Duodenal mucosa (tissue), 2 donors: Measurements from ENCODE around the gene MFSD1.

Experiments used
- H3K27ac ChIP-seq: one replicate; pipeline ENCODE4 v1.7.0; 2013; ENCODE audit warnings: low read depth, low read length
- H3K27me3 ChIP-seq, 2 donors: one replicate each; pipeline ENCODE4 v1.7.0; 2013; ENCODE audit warnings: low read length in 2 of 2, control low read depth in 1 of 2; ENCODE audit not compliant: insufficient read depth in 2 of 2, control insufficient read depth in 1 of 2
- H3K36me3 ChIP-seq, 2 donors: one replicate each; pipeline ENCODE4 v1.7.0; 2013; ENCODE audit warnings: low read length in 2 of 2, control low read depth in 1 of 2; ENCODE audit not compliant: insufficient read depth in 2 of 2, control insufficient read depth in 1 of 2
- H3K4me1 ChIP-seq, 2 donors: one replicate each; pipeline ENCODE4 v1.7.0; 2013; ENCODE audit warnings: low read length in 2 of 2, control low read depth in 1 of 2; ENCODE audit not compliant: insufficient read depth in 2 of 2, control insufficient read depth in 1 of 2
- H3K4me3 ChIP-seq, 2 donors: one replicate each; pipeline ENCODE4 v1.7.0; 2013; ENCODE audit warnings: low read length in 2 of 2, low read depth in 1 of 2
- H3K9ac ChIP-seq, 2 donors: one replicate each; pipeline ENCODE4 v1.7.0; 2013; ENCODE audit warnings: low read length in 2 of 2, low read depth in 1 of 2
- H3K9me3 ChIP-seq, 2 donors: one replicate each; pipeline ENCODE4 v1.7.0; 2013; ENCODE audit warnings: low read length in 2 of 2, control low read depth in 1 of 2; ENCODE audit not compliant: control insufficient read depth in 1 of 2

The MFSD1 gene

DNA sequence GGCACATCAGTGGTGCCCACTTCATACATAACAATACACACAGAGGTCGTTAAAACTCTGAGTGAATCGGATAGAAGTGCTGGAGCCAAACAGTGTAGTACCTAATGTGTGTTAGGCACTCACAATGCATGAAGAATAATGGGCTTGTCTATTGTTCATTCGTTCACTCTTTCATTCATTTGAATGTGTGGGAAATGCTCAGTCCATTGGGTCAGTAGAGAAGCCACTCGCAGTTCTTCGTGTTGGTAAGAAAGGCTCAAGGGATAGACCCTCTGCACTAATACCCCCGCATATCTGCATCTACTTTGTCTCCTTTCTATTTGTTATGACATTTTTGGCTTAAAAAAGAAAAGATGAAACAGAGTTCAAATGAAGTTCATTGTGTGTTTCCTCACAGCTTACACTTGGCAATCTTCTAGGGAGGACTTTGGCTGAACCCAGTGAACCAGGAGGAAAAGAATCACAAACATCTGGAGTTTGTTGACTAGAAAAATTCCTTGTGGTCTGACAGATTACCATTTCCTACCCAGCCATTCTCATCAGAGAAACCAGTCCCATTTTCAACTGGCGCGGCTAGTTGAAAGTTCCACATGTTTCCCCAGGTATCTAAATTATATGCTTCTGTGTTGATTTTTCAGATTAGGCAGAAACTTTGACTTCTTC, 32.8 kb upstream of the MFSD1 start:
- Histone ChIP-seq H3K4me1 (peaks cover 0 to 12% of the 10 kb centered on the region in 2 donors), H3K9me3 (no peaks in the 10 kb centered on the region), H3K27me3 (no peaks in the 10 kb centered on the region), H3K9ac (no peak overlapping the region), H3K4me3 (peak overlapping the region in 1 of 2 donors; percentile 25), H3K27ac (no peak overlapping the region), H3K36me3 (no peaks in the 10 kb centered on the region)

- Histone ChIP-seq H3K27ac (no peak overlapping the region), H3K4me3 (no peak overlapping the region), H3K9ac (no peak overlapping the region), H3K9me3 (no peaks in the 10 kb centered on the region), H3K27me3 (no peaks in the 10 kb centered on the region), H3K4me1 (peaks cover 0 to 12% of the 10 kb centered on the region in 2 donors), H3K36me3 (no peaks in the 10 kb centered on the region)
These were observed 32.3 kb upstream of the MFSD1 start for GRCh38 chr3:158769549-158769948.

- H3K27me3 ChIP-seq, result no peaks in the 10 kb centered on the region
- no peak overlapping the region for H3K9ac ChIP-seq
- no peak overlapping the region for H3K4me3 ChIP-seq
- H3K36me3 ChIP-seq, result no peaks in the 10 kb centered on the region
- no peak overlapping the region for H3K27ac ChIP-seq
- no peaks in the 10 kb centered on the region for H3K9me3 ChIP-seq
- peaks cover 0 to 12% of the 10 kb centered on the region in 2 donors for H3K4me1 ChIP-seq
These were observed 31.7 kb upstream of the MFSD1 start for GRCh38 chr3:158769952-158770740.

DNA sequence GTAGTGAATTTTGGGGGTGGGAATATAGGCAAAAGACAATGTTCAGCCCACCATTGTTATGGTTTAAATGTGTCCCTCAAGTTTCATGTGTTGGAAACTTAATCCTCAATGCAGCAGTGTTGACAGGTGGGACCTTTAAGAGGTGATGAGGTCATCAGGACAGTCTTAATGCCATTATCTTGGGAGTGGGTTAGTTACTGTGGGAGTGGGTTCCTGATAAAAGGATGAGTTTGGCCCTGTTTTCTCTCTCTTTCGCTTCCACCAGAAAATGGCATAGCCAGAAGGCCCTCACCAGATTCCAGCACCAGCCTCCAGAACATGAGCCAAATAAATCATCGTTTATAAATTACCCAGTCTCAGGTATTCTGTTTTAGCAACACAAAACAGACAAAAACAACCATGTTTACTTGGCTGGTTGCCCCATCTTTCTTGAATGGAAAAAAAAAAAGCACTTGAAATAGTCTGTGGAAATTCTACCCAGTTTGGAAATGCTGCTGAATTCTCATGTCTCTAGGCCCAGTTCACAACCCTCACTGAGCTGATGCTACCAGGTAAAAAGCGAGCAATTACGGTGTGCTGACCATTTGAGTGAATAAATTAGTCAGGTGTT, 31.0 kb upstream of the MFSD1 start:
- Histone ChIP-seq H3K27me3 (no peaks in the 10 kb centered on the region), H3K4me3 (no peak overlapping the region), H3K36me3 (no peaks in the 10 kb centered on the region), H3K4me1 (peaks cover 0 to 12% of the 10 kb centered on the region in 2 donors), H3K9me3 (peaks cover 0 to 1% of the 10 kb centered on the region in 2 donors), H3K9ac (no peak overlapping the region), H3K27ac (no peak overlapping the region)

GRCh38 chr3:158771577-158771976, 30.3 kb upstream of the MFSD1 start:
- no peak overlapping the region for H3K9ac ChIP-seq
- H3K36me3 ChIP-seq, result no peaks in the 10 kb centered on the region
- peaks cover 0 to 2% of the 10 kb centered on the region in 2 donors for H3K9me3 ChIP-seq
- no peak overlapping the region for H3K27ac ChIP-seq
- H3K4me3 ChIP-seq, result no peak overlapping the region
- H3K4me1 ChIP-seq, result peaks cover 0 to 12% of the 10 kb centered on the region in 2 donors
- no peaks in the 10 kb centered on the region for H3K27me3 ChIP-seq

- Histone ChIP-seq H3K27ac (no peak overlapping the region), H3K36me3 (no peaks in the 10 kb centered on the region), H3K9me3 (peaks cover 0 to 2% of the 10 kb centered on the region in 2 donors), H3K9ac (no peak overlapping the region), H3K4me3 (no peak overlapping the region), H3K27me3 (no peaks in the 10 kb centered on the region), H3K4me1 (peaks cover 0 to 12% of the 10 kb centered on the region in 2 donors)
These were observed 29.9 kb upstream of the MFSD1 start for GRCh38 chr3:158771982-158772381.

DNA sequence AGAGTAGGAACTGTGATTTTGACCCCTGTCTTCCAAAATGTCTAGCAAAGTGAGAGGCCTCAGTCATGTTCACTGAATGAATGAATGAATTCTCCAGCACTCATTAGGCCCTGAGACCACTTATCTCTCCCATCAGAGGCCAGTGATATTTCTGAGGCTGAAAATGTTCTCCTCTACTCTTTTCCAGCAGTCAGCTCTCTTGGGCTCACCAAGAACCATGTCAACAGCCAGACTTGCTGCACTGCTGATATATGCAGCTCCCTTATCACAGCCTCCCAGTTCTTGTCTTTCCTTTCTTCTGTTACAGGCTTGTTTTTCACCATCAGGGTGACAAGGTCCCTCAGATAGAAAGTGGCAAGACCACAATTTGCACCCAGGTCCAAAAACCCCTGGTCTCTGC, 28.7 kb upstream of the MFSD1 start:
- Histone ChIP-seq H3K4me3 (no peak overlapping the region), H3K9me3 (peaks cover 0 to 2% of the 10 kb centered on the region in 2 donors), H3K4me1 (peaks cover 0 to 9% of the 10 kb centered on the region in 2 donors), H3K27me3 (no peaks in the 10 kb centered on the region), H3K27ac (no peak overlapping the region), H3K36me3 (no peaks in the 10 kb centered on the region), H3K9ac (no peak overlapping the region)

- H3K36me3 ChIP-seq, result no peaks in the 10 kb centered on the region
- no peak overlapping the region for H3K27ac ChIP-seq
- H3K9ac ChIP-seq, result no peak overlapping the region
- H3K4me3 ChIP-seq, result no peak overlapping the region
- no peaks in the 10 kb centered on the region for H3K27me3 ChIP-seq
- peaks cover 0 to under 1% of the 10 kb centered on the region in 2 donors for H3K4me1 ChIP-seq
- H3K9me3 ChIP-seq, result peaks cover 0 to 2% of the 10 kb centered on the region in 2 donors
These were observed 27.7 kb upstream of the MFSD1 start for GRCh38 chr3:158773845-158774830.

DNA sequence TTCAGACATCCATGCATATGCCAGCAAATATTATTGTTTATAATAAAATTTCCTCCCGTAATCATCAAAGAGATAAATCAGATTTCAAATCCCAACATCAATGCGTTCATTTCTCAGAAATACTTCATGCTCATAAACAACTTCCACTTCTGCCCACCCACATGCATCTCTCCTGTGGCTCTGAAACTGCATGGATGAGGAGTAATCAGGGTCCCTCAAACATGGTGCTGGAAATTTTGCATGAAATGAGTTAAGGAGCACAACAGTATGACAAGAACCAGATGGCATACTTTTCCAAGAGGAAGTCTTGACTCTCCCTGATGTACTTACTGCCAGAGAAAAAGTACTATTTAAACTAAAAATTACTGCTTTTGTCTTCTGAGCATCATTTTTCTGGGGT, 26.9 kb upstream of the MFSD1 start:
- Histone ChIP-seq H3K27me3 (no peaks in the 10 kb centered on the region), H3K9me3 (peaks cover 0 to 2% of the 10 kb centered on the region in 2 donors), H3K9ac (no peak overlapping the region), H3K27ac (no peak overlapping the region), H3K36me3 (no peaks in the 10 kb centered on the region), H3K4me1 (no peaks in the 10 kb centered on the region), H3K4me3 (no peak overlapping the region)
